HG02642 (cell line): ENCODE results near the gene RFNG.
A peak's percentile ranks its signal among the peaks of the same experiment; 100 is the strongest.

Experiments
- ATAC-seq: cut with Tn5 transposase; IDR thresholded peaks from one replicate; pipeline ENCODE4 v1.9.1; 2021; ENCODE audit warnings: mild to moderate bottlenecking; ENCODE audit not compliant: unreplicated experiment, poor library complexity

The RFNG gene

GRCh38 chr17:82030470-82031302 lies 20.9 kb downstream of the RFNG start:
- peak; percentile 47 for ATAC-seq

GRCh38 chr17:82029990-82030469 lies 21.6 kb downstream of the RFNG start:
- ATAC-seq: no peak

- no peak for ATAC-seq
Observed at GRCh38 chr17:82029391-82029790, 22.2 kb downstream of the RFNG start.

GRCh38 chr17:82028966-82029365 lies 22.6 kb downstream of the RFNG start:
- ATAC-seq: no peak

GRCh38 chr17:82028246-82028645 lies 23.4 kb downstream of the RFNG start:
- ATAC-seq: no peak

- ATAC-seq: no peak
Observed at GRCh38 chr17:82025401-82026107, 26.1 kb downstream of the RFNG start.

GRCh38 chr17:82024859-82025258 lies 26.8 kb downstream of the RFNG start:
- ATAC-seq: no peak

GRCh38 chr17:82023447-82024241 lies 28.0 kb downstream of the RFNG start:
- peak; percentile 1 for ATAC-seq

- ATAC-seq: peak; percentile 83
Observed at GRCh38 chr17:82022981-82023446, 28.6 kb downstream of the RFNG start, which contains the start of gene LRRC45. Gene LRRC45, plus strand, starts transcription at chr17:82023305. Its CDS starts 339 bp downstream, at chr17:82023644.

- no peak for ATAC-seq
Observed at GRCh38 chr17:82022310-82022980, 29.2 kb downstream of the RFNG start, which contains the start of gene CENPX. Gene CENPX, minus strand, starts transcription at chr17:82022878. Its CDS starts 17 bp downstream, at chr17:82022861.

- ATAC-seq: no peak
Observed at GRCh38 chr17:82021900-82022309, 29.7 kb downstream of the RFNG start.

GRCh38 chr17:82021107-82021899 lies 30.3 kb downstream of the RFNG start:
- ATAC-seq: no peak

GRCh38 chr17:82020572-82021106 lies 31.0 kb downstream of the RFNG start:
- no peak for ATAC-seq

- ATAC-seq: no peak
Observed at GRCh38 chr17:82019690-82020571, 31.7 kb downstream of the RFNG start.

GRCh38 chr17:82018989-82019689 lies 32.5 kb downstream of the RFNG start:
- no peak for ATAC-seq

- ATAC-seq: no peak
Observed at GRCh38 chr17:82018152-82018988, 33.2 kb downstream of the RFNG start.
